Measurements from ENCODE around the gene FCRLB. TPM values are rescaled to one million over a fixed set of nuclear protein-coding genes. Genes with fewer than 3 reads are reported as not detected.
"Not testable (repeated sequence)": the region's sequence is repeated elsewhere in the genome, so short reads cannot be mapped to it uniquely, and the experiment has no call there.

The FCRLB gene
- total RNA-seq, 2 donors from 2014 or later = not detected

DNA sequence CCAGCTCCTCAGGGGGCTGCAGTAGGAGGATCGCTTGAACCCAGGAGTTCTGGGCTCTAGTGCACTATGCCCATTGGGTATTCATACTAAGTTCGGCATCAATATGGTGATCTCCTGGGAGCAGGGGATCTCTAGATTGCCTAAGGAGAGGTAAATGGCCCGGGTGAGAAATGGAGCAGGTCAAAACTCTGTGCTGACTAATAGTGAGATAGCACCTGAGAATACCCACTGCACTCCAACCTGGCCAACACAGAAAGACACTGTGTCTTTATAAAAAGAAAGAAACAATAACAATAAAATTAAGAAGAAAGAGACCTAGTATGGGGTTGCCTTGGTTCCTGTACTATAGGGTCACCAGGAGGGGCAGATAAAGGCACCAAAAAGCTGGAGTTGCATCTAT is 14.5 kb downstream of the FCRLB start:
- intact Hi-C loops (cut with DNase I, micrococcal nuclease) = loop anchor here in 1 of 2 donors (5.0 kb wide), 1 partner anchor 89 kb away; no protein-coding TSS in a partner anchor
- no peak for DNase-seq
- ATAC-seq = no peak

- intact Hi-C loops (cut with DNase I, micrococcal nuclease) = loop anchor here in 1 of 2 donors (5.0 kb wide), 1 partner anchor 89 kb away; no protein-coding TSS in a partner anchor
- ATAC-seq = no peak
Observed at GRCh38 chr1:161736335-161736969, 15.1 kb downstream of the FCRLB start.

GRCh38 chr1:161737625-161738024 is 16.3 kb downstream of the FCRLB start:
- DNase-seq = no peak
- ATAC-seq = no peak
- intact Hi-C loops (cut with DNase I, micrococcal nuclease) = loop anchor here in 1 of 2 donors (5.0 kb wide), 1 partner anchor 90 kb away; no protein-coding TSS in a partner anchor

More at GRCh38 chr1:161736335-161736969, 15.1 kb downstream of the FCRLB start:
- no peak for DNase-seq

DNA sequence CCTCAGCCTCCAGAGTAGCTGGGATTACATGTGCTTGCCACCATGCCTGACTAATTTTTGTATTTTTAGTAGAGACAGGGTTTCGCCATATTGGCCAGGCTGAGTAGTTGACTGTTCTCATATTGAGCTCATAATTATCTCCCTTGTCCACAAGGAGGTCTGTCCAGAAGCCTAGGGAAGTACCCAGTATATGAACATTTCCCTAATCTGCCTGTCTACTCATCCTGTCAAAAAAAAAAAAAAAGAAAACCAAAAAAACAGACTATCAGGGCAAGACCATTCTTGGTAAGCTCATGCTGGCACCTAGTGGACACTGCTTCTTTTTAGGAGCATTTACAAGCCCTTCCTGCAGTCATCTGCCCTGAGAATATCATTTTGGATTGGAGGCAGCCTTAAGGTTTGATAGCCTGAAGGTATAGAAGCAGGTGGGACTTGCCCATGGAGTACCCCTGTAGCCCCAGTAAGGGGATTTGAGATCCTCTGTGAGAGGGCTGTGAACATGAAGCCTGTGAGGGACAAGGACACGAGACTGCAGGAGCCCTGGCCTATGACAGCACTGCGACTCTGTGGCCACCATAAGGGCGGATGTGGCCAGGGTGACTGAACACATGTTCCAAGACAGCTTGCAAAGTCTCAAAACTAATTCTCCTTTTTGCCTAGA is 17.4 kb downstream of the FCRLB start:
- intact Hi-C loops (cut with DNase I, micrococcal nuclease) = loop anchor here in 1 of 2 donors (5.0 kb wide), 1 partner anchor 91 kb away; no protein-coding TSS in a partner anchor
- ATAC-seq (peak; percentile 60), DNase-seq (peak; percentile 48 to 60)

GRCh38 chr1:161739865-161740566 is 18.7 kb downstream of the FCRLB start:
- intact Hi-C loops (cut with DNase I, micrococcal nuclease) = loop anchor here in 1 of 2 donors (5.0 to 10.0 kb wide), 2 partner anchors 93 to 255 kb away; no protein-coding TSS in a partner anchor
- ATAC-seq = peak; percentile 14
- DNase-seq = no peak

GRCh38 chr1:161740921-161741320 is 19.6 kb downstream of the FCRLB start:
- DNase-seq (no peak), ATAC-seq (no peak)
- intact Hi-C loops (cut with DNase I, micrococcal nuclease) = loop anchor here in 1 of 2 donors (10.0 kb wide), 1 partner anchor 256 kb away; no protein-coding TSS in a partner anchor

DNA sequence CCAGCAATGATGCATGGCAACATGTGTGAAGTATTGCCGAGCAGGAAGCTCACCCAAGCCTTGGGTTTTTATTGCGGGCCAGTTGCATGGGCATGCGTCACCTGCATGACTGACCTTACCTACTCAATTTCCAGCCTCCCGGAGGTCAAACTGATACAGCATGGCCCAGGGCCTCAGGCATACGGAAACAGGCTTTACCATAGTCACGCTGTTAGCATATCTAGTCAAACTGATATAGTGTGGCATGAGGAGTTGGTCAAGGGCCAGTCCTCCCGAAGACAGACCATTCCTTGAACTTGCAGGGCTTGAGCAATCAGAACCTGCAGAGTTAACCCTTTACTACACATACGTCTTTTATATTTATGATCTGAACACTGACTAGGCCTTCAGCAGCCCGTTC is 21.9 kb downstream of the FCRLB start:
- intact Hi-C loops (cut with DNase I, micrococcal nuclease) = loop anchor here in 1 of 2 donors (10.0 kb wide), 1 partner anchor 258 kb away; no protein-coding TSS in a partner anchor
- ATAC-seq (no peak), DNase-seq (no peak)

- no peak for DNase-seq
- intact Hi-C loops (cut with DNase I, micrococcal nuclease) = loop anchor here in 1 of 2 donors (10.0 kb wide), 1 partner anchor 263 kb away; no protein-coding TSS in a partner anchor
Observed at GRCh38 chr1:161747801-161748200, 26.5 kb downstream of the FCRLB start.

GRCh38 chr1:161749509-161750407 is 28.4 kb downstream of the FCRLB start, which contains the start of gene DUSP12:
TSS of gene DUSP12 (plus strand) at chr1:161749786. CDS start at chr1:161749802, 16 bp downstream.
- ATAC-seq (peak; percentile 99), DNase-seq (peak; percentile 93 to 94)
- intact Hi-C loops (cut with DNase I, micrococcal nuclease) = loop anchor here in 1 of 2 donors (10.0 kb wide), 1 partner anchor 265 kb away; no protein-coding TSS in a partner anchor

More at GRCh38 chr1:161747801-161748200, 26.5 kb downstream of the FCRLB start:
- ATAC-seq = no peak

- intact Hi-C loops (cut with DNase I, micrococcal nuclease) = no loop called here
- no peak for ATAC-seq
Observed at GRCh38 chr1:161763522-161764098, 42.3 kb downstream of the FCRLB start.

GRCh38 chr1:161766102-161766981 is 45.0 kb downstream of the FCRLB start, which contains the start of gene ATF6:
TSS of gene ATF6 (plus strand) at chr1:161766320. CDS start at chr1:161766361, 41 bp downstream.
- intact Hi-C loops (cut with DNase I, micrococcal nuclease) = no loop called here
- DNase-seq (peak; percentile 89), ATAC-seq (peak; percentile 90)

More at GRCh38 chr1:161763522-161764098, 42.3 kb downstream of the FCRLB start:
- DNase-seq = peak in 1 of 2 donors; percentile 37

- DNase-seq (no peak), ATAC-seq (no peak)
- intact Hi-C loops (cut with DNase I, micrococcal nuclease) = no loop called here
Observed at GRCh38 chr1:161768461-161768860, 47.1 kb downstream of the FCRLB start.

DNA sequence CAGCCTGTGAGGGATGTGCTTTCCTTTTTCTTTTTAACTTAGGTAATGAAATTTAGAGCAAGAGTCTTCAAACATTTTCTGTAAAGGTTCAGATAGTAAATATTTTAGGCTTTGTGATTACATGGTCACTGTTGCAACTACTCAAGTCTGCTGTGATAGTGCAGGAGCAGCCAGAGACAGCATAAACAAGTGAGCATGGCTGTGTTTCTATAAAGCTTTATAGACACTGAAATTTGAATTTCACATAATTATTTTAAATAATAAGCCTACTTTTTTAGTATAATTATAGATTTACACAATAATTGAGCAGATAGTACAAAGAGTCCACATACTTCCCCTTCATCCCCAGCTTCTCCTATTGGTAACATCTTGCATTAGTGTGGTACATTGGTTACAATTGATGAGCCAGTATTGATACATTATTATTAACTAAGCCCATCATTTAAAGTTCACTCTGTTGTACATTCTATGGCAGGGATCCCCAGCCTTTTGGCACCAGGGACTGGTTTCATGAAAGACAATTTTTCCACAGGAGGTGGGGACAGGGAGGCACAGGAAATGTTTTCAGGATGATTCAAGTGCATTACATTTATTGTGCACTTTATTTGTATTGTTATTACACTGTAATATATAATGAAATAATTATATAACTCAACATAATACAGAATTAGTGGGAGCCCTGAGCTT is 47.8 kb downstream of the FCRLB start:
- ATAC-seq = no peak
- no peak for DNase-seq
- intact Hi-C loops (cut with DNase I, micrococcal nuclease) = no loop called here

- ATAC-seq; intact Hi-C loops (cut with DNase I, micrococcal nuclease); DNase-seq: not testable (repeated sequence)
Observed at GRCh38 chr1:161769673-161770045, 48.3 kb downstream of the FCRLB start.

- DNase-seq (no peak), ATAC-seq (no peak)
- intact Hi-C loops (cut with DNase I, micrococcal nuclease) = no loop called here
Observed at GRCh38 chr1:161770250-161770649, 48.9 kb downstream of the FCRLB start.

DNA sequence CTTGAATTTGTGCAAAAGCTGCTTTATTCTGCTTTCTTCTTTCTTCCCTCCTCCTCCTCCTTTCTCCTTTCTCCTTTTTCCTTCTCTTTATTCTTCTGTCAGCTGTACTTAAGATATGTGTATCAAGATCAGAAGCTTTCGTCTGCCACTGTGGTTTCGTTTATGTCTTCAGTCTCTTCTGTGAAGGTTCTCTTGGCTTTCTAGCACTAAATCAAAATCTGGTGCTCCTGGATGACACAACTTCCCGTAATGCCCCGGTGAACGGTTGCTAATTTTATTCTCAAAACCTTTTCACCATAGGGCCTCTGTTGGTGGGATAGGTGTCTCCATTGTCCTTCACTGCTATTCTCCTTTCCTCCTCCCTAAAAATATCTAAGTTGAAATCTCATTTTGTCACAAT is 49.8 kb downstream of the FCRLB start:
- DNase-seq (no peak), ATAC-seq (no peak)
- intact Hi-C loops (cut with DNase I, micrococcal nuclease) = no loop called here
